ENCODE data around the gene IL32. TPM values are rescaled to one million over a fixed set of nuclear protein-coding genes. Genes with fewer than 3 reads are reported as not detected.
"Not testable (repeated sequence)": the region's sequence is repeated elsewhere in the genome, so short reads cannot be mapped to it uniquely, and the experiment has no call there.

The IL32 gene
- total and polyA plus RNA-seq, 4 donors, result 83.7 to 275 (median 200) TPM

DNA sequence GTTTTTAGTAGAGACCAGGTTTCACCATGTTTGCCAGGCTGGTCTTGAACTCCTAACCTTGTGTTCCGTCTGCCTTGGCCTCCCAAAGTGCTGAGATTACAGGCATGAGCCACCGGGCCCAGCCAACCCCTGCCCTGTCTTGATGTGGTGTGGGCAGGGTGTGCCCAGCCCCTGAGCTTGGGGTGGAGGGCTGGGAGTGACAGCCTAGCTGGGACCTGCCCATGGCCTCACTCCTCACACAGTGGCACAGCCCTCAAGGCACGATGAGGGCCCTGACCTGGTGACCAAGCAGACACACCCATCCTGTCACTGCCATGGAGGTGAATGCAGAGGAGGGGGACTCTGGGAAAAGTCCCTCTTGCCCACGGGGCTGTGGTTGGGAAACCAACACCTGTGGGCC lies 3.0 kb downstream of the IL32 start:
- Histone ChIP-seq H3K9me3 (ENCODE audit: control insufficient read depth in 4 of 4, insufficient read depth in 3 of 4, low read length in 3 of 4) (no peaks in the 10 kb centered on the region), H3K4me3 (no peak overlapping the region), H3K27me3 (ENCODE audit: control insufficient read depth in 3 of 3, insufficient read depth in 3 of 3, low read length in 2 of 3) (no peaks in the 10 kb centered on the region), H3K4me1 (ENCODE audit: control insufficient read depth in 5 of 5, insufficient read depth in 5 of 5, low read length in 5 of 5) (peaks cover 0 to 22% (median 0%) of the 10 kb centered on the region in 5 donors), H3K36me3 (ENCODE audit: control insufficient read depth in 4 of 4, insufficient read depth in 4 of 4, low read length in 4 of 4) (peaks cover 0 to 17% (median 0%) of the 10 kb centered on the region in 4 donors), H3K9ac (ENCODE audit: insufficient read depth in 1 of 2, low read length in 2 of 2) (no peak overlapping the region), H3K27ac (ENCODE audit: low read depth in 1 of 2, low read length in 1 of 2) (no peak overlapping the region)
- no peak for DNase-seq
- 55 to 67% methylated on average over 4 of the region's 4 CpGs for WGBS, 2 donors
- TF ChIP-seq, protein P1, sequence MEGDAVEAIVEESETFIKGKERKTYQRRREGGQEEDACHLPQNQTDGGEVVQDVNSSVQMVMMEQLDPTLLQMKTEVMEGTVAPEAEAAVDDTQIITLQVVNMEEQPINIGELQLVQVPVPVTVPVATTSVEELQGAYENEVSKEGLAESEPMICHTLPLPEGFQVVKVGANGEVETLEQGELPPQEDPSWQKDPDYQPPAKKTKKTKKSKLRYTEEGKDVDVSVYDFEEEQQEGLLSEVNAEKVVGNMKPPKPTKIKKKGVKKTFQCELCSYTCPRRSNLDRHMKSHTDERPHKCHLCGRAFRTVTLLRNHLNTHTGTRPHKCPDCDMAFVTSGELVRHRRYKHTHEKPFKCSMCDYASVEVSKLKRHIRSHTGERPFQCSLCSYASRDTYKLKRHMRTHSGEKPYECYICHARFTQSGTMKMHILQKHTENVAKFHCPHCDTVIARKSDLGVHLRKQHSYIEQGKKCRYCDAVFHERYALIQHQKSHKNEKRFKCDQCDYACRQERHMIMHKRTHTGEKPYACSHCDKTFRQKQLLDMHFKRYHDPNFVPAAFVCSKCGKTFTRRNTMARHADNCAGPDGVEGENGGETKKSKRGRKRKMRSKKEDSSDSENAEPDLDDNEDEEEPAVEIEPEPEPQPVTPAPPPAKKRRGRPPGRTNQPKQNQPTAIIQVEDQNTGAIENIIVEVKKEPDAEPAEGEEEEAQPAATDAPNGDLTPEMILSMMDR (IDR thresholded peaks at IDR 0.05; ENCODE audit: control extremely low read depth, extremely low read depth), result no peak
- ATAC-seq (ENCODE audit: insufficient read depth, low FRiP score), result no peak

DNA sequence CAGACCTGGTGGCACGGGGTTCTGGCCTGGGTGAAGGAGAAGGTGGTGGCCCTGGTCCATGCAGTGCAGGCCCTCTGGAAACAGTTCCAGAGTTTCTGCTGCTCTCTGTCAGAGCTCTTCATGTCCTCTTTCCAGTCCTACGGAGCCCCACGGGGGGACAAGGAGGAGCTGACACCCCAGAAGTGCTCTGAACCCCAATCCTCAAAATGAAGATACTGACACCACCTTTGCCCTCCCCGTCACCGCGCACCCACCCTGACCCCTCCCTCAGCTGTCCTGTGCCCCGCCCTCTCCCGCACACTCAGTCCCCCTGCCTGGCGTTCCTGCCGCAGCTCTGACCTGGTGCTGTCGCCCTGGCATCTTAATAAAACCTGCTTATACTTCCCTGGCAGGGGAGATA lies 3.7 kb downstream of the IL32 start:
- Histone ChIP-seq H3K4me1 (ENCODE audit: control insufficient read depth in 5 of 5, insufficient read depth in 5 of 5, low read length in 5 of 5) (peaks cover 0 to 22% (median 0%) of the 10 kb centered on the region in 5 donors), H3K36me3 (ENCODE audit: control insufficient read depth in 4 of 4, insufficient read depth in 4 of 4, low read length in 4 of 4) (peaks cover 0 to 17% (median 0%) of the 10 kb centered on the region in 4 donors)
- not testable (repeated sequence) for H3K9me3 ChIP-seq (ENCODE audit: control insufficient read depth in 4 of 4, insufficient read depth in 3 of 4, low read length in 3 of 4); DNase-seq; H3K27ac ChIP-seq (ENCODE audit: low read depth in 1 of 2, low read length in 1 of 2); H3K9ac ChIP-seq (ENCODE audit: insufficient read depth in 1 of 2, low read length in 2 of 2); H3K4me3 ChIP-seq; ATAC-seq (ENCODE audit: insufficient read depth, low FRiP score); H3K27me3 ChIP-seq (ENCODE audit: control insufficient read depth in 3 of 3, insufficient read depth in 3 of 3, low read length in 2 of 3)
- 86 to 91% methylated on average over 10 of the region's 11 CpGs for WGBS, 2 donors

DNA sequence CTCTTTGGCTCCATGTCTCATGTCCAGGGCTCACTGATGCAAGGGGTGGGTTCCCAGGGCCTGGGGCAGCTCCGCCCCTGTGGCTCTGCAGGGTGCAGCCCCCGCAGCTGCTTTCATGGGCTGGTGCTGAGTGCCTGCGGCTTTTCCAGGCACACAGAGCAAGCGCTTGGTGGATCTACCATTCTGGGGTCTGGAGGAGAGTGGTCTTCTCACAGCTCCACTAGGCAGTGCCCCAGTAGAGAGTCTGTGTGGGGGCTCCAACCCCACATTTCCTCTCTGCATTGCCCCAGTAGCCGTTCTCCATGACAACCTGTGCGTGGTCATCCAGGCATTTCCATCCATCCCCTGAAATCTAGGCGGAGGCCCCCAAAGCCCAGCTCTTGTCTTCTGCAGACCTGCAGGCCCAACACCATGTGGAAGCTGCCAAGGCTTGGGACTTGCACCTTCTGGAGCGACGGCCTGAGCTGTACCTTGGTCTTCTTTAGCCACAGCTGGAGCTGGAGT lies 5.2 kb downstream of the IL32 start:
- ATAC-seq (ENCODE audit: insufficient read depth, low FRiP score) (no peak), DNase-seq (no peak)
- Histone ChIP-seq H3K36me3 (ENCODE audit: control insufficient read depth in 4 of 4, insufficient read depth in 4 of 4, low read length in 4 of 4) (peaks cover 0 to 17% (median 0%) of the 10 kb centered on the region in 4 donors), H3K27me3 (ENCODE audit: control insufficient read depth in 3 of 3, insufficient read depth in 3 of 3, low read length in 2 of 3) (peaks cover 0 to 7% (median 0%) of the 10 kb centered on the region in 3 donors), H3K4me3 (no peak overlapping the region), H3K4me1 (ENCODE audit: control insufficient read depth in 5 of 5, insufficient read depth in 5 of 5, low read length in 5 of 5) (peaks cover 0 to 17% (median 0%) of the 10 kb centered on the region in 5 donors), H3K27ac (ENCODE audit: low read depth in 1 of 2, low read length in 1 of 2) (no peak overlapping the region), H3K9ac (ENCODE audit: insufficient read depth in 1 of 2, low read length in 2 of 2) (no peak overlapping the region), H3K9me3 (ENCODE audit: control insufficient read depth in 4 of 4, insufficient read depth in 3 of 4, low read length in 3 of 4) (no peaks in the 10 kb centered on the region)
- TF ChIP-seq, protein P1 (IDR thresholded peaks at IDR 0.05; ENCODE audit: control extremely low read depth, extremely low read depth), result no peak
- 91 to 94% methylated on average over 9 of the region's 9 CpGs for WGBS, 2 donors

DNA sequence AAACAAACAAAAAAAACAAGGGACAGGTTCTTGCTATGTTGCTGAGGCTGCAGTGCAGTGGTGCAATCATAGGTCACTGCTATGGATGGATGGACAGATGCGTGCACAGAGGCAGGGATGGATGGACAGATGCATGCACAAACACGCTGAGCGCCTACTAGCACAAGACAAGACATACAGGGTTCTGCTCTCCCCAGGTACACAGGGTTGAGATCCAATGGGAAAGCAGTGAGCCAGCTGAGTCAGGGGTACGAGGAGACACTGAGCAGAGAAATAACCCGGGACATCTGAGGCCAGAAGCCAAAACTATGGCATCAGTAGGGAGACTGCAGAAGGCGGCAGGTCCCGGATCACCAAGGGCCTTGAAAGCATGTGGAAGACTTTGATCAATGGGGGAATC lies 6.2 kb downstream of the IL32 start:
- TF ChIP-seq, protein P1 (IDR thresholded peaks at IDR 0.05; ENCODE audit: control extremely low read depth, extremely low read depth), result no peak
- Histone ChIP-seq H3K9ac (ENCODE audit: insufficient read depth in 1 of 2, low read length in 2 of 2) (no peak overlapping the region), H3K4me1 (ENCODE audit: control insufficient read depth in 5 of 5, insufficient read depth in 5 of 5, low read length in 5 of 5) (peaks cover 0 to 12% (median 0%) of the 10 kb centered on the region in 5 donors), H3K36me3 (ENCODE audit: control insufficient read depth in 4 of 4, insufficient read depth in 4 of 4, low read length in 4 of 4) (peaks cover 0 to 17% (median 0%) of the 10 kb centered on the region in 4 donors), H3K27me3 (ENCODE audit: control insufficient read depth in 3 of 3, insufficient read depth in 3 of 3, low read length in 2 of 3) (peaks cover 0 to 7% (median 0%) of the 10 kb centered on the region in 3 donors), H3K27ac (ENCODE audit: low read depth in 1 of 2, low read length in 1 of 2) (no peak overlapping the region), H3K4me3 (no peak overlapping the region), H3K9me3 (ENCODE audit: control insufficient read depth in 4 of 4, insufficient read depth in 3 of 4, low read length in 3 of 4) (no peaks in the 10 kb centered on the region)
- DNase-seq (no peak), ATAC-seq (ENCODE audit: insufficient read depth, low FRiP score) (no peak)
- 91 to 92% methylated on average over 7 of the region's 7 CpGs for WGBS, 2 donors

DNA sequence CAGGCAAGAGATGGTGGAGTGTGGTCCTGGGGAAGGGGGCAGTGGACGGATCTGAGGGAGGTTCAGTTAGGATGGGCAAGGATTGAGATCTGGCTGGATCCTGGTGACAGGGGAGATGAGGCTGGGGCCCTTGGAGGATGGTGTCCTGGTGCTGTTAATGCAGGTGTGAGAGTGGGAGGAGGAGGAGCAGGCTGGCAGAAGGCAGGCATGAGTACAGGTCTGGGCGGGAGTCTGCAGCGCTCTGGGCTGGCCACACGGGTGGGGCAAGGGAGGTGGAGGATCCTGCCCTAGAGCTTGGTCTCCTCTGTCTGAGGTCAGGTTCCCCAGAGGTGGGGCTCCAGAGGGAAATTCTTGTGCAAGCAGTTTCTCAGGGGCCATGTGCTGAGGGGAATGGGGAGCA lies 6.7 kb downstream of the IL32 start:
- DNase-seq; H3K27ac ChIP-seq (ENCODE audit: low read depth in 1 of 2, low read length in 1 of 2); ATAC-seq (ENCODE audit: insufficient read depth, low FRiP score); H3K9ac ChIP-seq (ENCODE audit: insufficient read depth in 1 of 2, low read length in 2 of 2); H3K27me3 ChIP-seq (ENCODE audit: control insufficient read depth in 3 of 3, insufficient read depth in 3 of 3, low read length in 2 of 3); H3K4me3 ChIP-seq; H3K9me3 ChIP-seq (ENCODE audit: control insufficient read depth in 4 of 4, insufficient read depth in 3 of 4, low read length in 3 of 4): not testable (repeated sequence)
- Histone ChIP-seq H3K4me1 (ENCODE audit: control insufficient read depth in 5 of 5, insufficient read depth in 5 of 5, low read length in 5 of 5) (peaks cover 0 to 12% (median 0%) of the 10 kb centered on the region in 5 donors), H3K36me3 (ENCODE audit: control insufficient read depth in 4 of 4, insufficient read depth in 4 of 4, low read length in 4 of 4) (peaks cover 0 to 17% (median 0%) of the 10 kb centered on the region in 4 donors)
- 30 to 51% methylated on average over 3 of the region's 4 CpGs for WGBS, 2 donors

DNA sequence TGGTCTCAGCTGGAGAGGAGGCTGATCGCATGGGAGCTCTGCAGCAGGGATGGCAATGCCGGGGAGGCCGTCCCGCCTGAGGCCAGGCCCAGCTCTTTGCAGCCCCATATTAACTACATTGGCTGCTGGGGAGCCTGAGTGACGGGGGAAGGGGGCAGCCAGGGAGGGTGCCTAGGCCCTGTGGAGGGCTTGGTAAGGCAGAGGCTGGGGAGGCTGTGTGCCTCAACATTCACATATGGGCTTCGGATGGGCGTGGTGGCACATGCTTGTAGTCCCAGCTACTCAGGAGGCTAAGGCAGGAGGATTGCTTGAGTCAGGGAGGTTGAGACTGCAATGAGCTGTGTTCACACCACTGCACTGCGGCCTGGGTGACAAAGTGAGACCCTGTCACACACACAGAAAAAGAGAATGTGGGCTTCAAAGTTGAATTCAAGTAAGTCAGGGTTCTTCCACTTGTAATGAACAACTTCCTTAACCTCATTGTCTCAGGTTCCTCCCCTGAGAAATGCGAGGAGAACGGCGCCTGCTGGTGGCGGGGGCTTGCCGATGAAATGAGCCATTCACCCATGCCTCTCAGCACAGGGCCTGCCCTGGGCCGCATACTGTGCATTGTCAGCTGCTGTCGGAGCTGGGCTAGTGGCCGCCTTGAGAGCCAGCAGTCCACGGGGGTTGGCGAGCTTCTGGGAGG lies 7.3 kb downstream of the IL32 start:
- not testable (repeated sequence) for H3K4me3 ChIP-seq; H3K4me1 ChIP-seq (ENCODE audit: control insufficient read depth in 5 of 5, insufficient read depth in 5 of 5, low read length in 5 of 5); H3K27me3 ChIP-seq (ENCODE audit: control insufficient read depth in 3 of 3, insufficient read depth in 3 of 3, low read length in 2 of 3); H3K27ac ChIP-seq (ENCODE audit: low read depth in 1 of 2, low read length in 1 of 2); H3K9me3 ChIP-seq (ENCODE audit: control insufficient read depth in 4 of 4, insufficient read depth in 3 of 4, low read length in 3 of 4); H3K9ac ChIP-seq (ENCODE audit: insufficient read depth in 1 of 2, low read length in 2 of 2); DNase-seq; ATAC-seq (ENCODE audit: insufficient read depth, low FRiP score)
- WGBS, 2 donors, result 64 to 66% methylated on average over 8 to 9 of the region's 18 CpGs
- peaks cover 0 to 13% (median 0%) of the 10 kb centered on the region in 4 donors for H3K36me3 ChIP-seq (ENCODE audit: control insufficient read depth in 4 of 4, insufficient read depth in 4 of 4, low read length in 4 of 4)
